ENCODE data around the gene AFF3. TPM values are rescaled to one million over a fixed set of nuclear protein-coding genes. Genes with fewer than 3 reads are reported as not detected.

AFF3 gene
- total and polyA plus RNA-seq, 2 donors (not counting 3 experiments of a cell fraction or from before 2014, with no cell fraction given) = 0.06 to 0.07 TPM

GRCh38 chr2:99743146-99743545 is 399.2 kb downstream of the AFF3 start:
- CTCF ChIA-PET = interaction anchor here (1.1 kb wide), 1 partner anchor 184 kb away, joined by 4 read pairs; no protein-coding TSS in a partner anchor
- no peak overlapping the region for H3K27ac ChIP-seq (ENCODE audit: insufficient read depth, low read depth, low read length)
- BruUV-seq (replicated peaks) = no TSS peak
- H3K4me1 ChIP-seq (ENCODE audit: control insufficient read depth, extremely low read depth, insufficient read depth, low read length) = no peaks in the 10 kb centered on the region
- H3K79me2 ChIP-seq (ENCODE audit: control insufficient read depth, insufficient read depth, low read length) = no peaks in the 10 kb centered on the region
- no peaks in the 10 kb centered on the region for H3K9me3 ChIP-seq (replicated peaks; ENCODE audit: control insufficient read depth, insufficient read depth, low read length)
- no peak for FAIRE-seq
- H3K9ac ChIP-seq (replicated peaks; ENCODE audit: extremely low read depth, insufficient read depth, low read length) = no peak overlapping the region
- TF ChIP-seq EZH2 (IDR thresholded peaks at IDR 0.05; ENCODE audit: borderline replicate concordance, low read depth, low read length, severe bottlenecking) (no peak), CTCF (IDR thresholded peaks at IDR 0.05; ENCODE audit: extremely low read depth in 1 of 2, insufficient read depth in 1 of 2, low read depth in 1 of 2, low read length in 2 of 2) (no peak), POLR2A (IDR thresholded peaks at IDR 0.05; ENCODE audit: low read depth, low read length) (no peak), MYC (IDR thresholded peaks at IDR 0.05; ENCODE audit: low read depth, low read length) (no peak), JUN (IDR thresholded peaks at IDR 0.05; ENCODE audit: borderline replicate concordance, insufficient read depth, insufficient read length, low read depth) (no peak), GATA2 (IDR thresholded peaks at IDR 0.05; ENCODE audit: insufficient read depth, insufficient read length, low read depth, low read length) (no peak), FOS (IDR thresholded peaks at IDR 0.05; ENCODE audit: borderline replicate concordance, insufficient read depth, low read length) (no peak), POLR2AphosphoS5 (IDR thresholded peaks at IDR 0.05; ENCODE audit: insufficient read depth, low read depth, low read length) (no peak), MAX (IDR thresholded peaks at IDR 0.05; ENCODE audit: insufficient read depth, insufficient read length) (no peak)
- DNase-seq (ENCODE audit: low read depth, low spot score) = no peak
- H3K9me1 ChIP-seq (replicated peaks; ENCODE audit: control insufficient read depth, extremely low read depth, insufficient read depth, low read length) = no peaks in the 10 kb centered on the region
- H3K4me2 ChIP-seq (ENCODE audit: insufficient read depth, low read length) = no peak overlapping the region
- no peak overlapping the region for H2AFZ ChIP-seq (ENCODE audit: low read depth, low read length)
- no peaks in the 10 kb centered on the region for H3K36me3 ChIP-seq (ENCODE audit: control insufficient read depth in 2 of 2, extremely low read depth in 1 of 2, insufficient read depth in 2 of 2, low read length in 2 of 2)
- no peaks in the 10 kb centered on the region for H3K27me3 ChIP-seq (ENCODE audit: control insufficient read depth in 2 of 2, insufficient read depth in 2 of 2, low read length in 2 of 2)
- no peaks in the 10 kb centered on the region for H4K20me1 ChIP-seq (replicated peaks; ENCODE audit: control insufficient read depth, extremely low read depth, insufficient read depth, low read length)
- POLR2A ChIA-PET = no interaction called here
- no peak overlapping the region for H3K4me3 ChIP-seq (replicated peaks in 1 of 3; ENCODE audit: insufficient read depth in 1 of 3, low read depth in 1 of 3, low read length in 3 of 3)
- dilution Hi-C loops (cut with MboI; ENCODE audit: extremely low pct_ligation_motif_present, low sequenced_read_pairs) = no loop called here
- intact Hi-C loops (cut with micrococcal nuclease) = no loop called here
